Lower leg skin (tissue), 4 donors: ENCODE data around the gene KRT75. TPM values are rescaled to one million over a fixed set of nuclear protein-coding genes. Genes with fewer than 3 reads are reported as not detected.

Experiments
- DNase-seq, 2 donors: peaks; one replicate each; pipeline ENCODE4 v3.0.0-alpha.2; 2019; ENCODE audit warnings: low spot score in 2 of 2
- H3K4me3 ChIP-seq: fragments of 200-600 bp; sonication (generic); 2 replicates; pipeline ENCODE4 v1.5.1; 2017; ENCODE audit warnings: mild to moderate bottlenecking, low read depth; ENCODE audit not compliant: poor library complexity, severe bottlenecking
- CTCF ChIP-seq, 3 donors: fragments of 450-650 bp; IDR thresholded peaks; one replicate each; pipeline ENCODE4 v1.5.1; 2016; ENCODE audit warnings: antibody characterized with exemption in 3 of 3, mild to moderate bottlenecking in 3 of 3, moderate library complexity in 2 of 3
- POLR2A ChIP-seq, 2 donors: fragments of 450-650 bp; IDR thresholded peaks; one replicate each; pipeline ENCODE4 v1.6.1; 2016 to 2017; ENCODE audit warnings: antibody characterized with exemption in 2 of 2, mild to moderate bottlenecking in 1 of 2, moderate library complexity in 1 of 2
- WGBS, 2 donors: methylation state at CpG; one replicate each; pipeline ENCODE4 v1.1.5; 2018; 5-methylcytosine and 5-hydroxymethylcytosine counted together
- intact Hi-C: fragments of 100-400 bp; cut with DNase I; formaldehyde crosslinking; loops from one replicate; pipeline ENCODE4 v1.15.0; 2023; ENCODE audit warnings: low total_unique reads
- total RNA-seq, 4 donors: library from RNA; depleted of rRNA; stranded (reverse); fragments of >200 nt; gene quantifications; one replicate each; pipeline ENCODE4 v1.1.0, GENCODE V29; 2016

KRT75 gene
- total RNA-seq, 4 donors from 2014 or later, result 1.6 to 31.9 (median 4.9) TPM

GRCh38 chr12:52426034-52426433 lies 8.1 kb downstream of the KRT75 start:
- H3K4me3 ChIP-seq, result no peak overlapping the region
- TF ChIP-seq CTCF (IDR thresholded peaks at IDR 0.05) (no peak), POLR2A (IDR thresholded peaks at IDR 0.05) (no peak)
- no peak for DNase-seq
- intact Hi-C loops, result no loop called here
- WGBS, 2 donors, result 77 to 85% methylated on average over 2 of the region's 2 CpGs

GRCh38 chr12:52425466-52425865 lies 8.7 kb downstream of the KRT75 start:
- TF ChIP-seq CTCF (IDR thresholded peaks at IDR 0.05), result no peak
- no peak for TF ChIP-seq POLR2A (IDR thresholded peaks at IDR 0.05)
- intact Hi-C loops, result no loop called here
- DNase-seq, result no peak
- no peak overlapping the region for H3K4me3 ChIP-seq
- WGBS, 2 donors, result 84 to 94% methylated on average over 5 of the region's 5 CpGs

GRCh38 chr12:52423661-52424500 lies 10.3 kb downstream of the KRT75 start:
- intact Hi-C loops, result no loop called here
- WGBS, 2 donors, result 57% methylated on average over 11 of the region's 11 CpGs
- no peak overlapping the region for H3K4me3 ChIP-seq
- DNase-seq, result no peak
- no peak for TF ChIP-seq CTCF (IDR thresholded peaks at IDR 0.05)
- TF ChIP-seq POLR2A (IDR thresholded peaks at IDR 0.05), result no peak

- TF ChIP-seq CTCF (IDR thresholded peaks at IDR 0.05), result no peak
- no peak for TF ChIP-seq POLR2A (IDR thresholded peaks at IDR 0.05)
- H3K4me3 ChIP-seq, result no peak overlapping the region
- intact Hi-C loops, result no loop called here
- DNase-seq, result no peak
- 78 to 80% methylated on average over 6 of the region's 6 CpGs for WGBS, 2 donors
These were observed 11.1 kb downstream of the KRT75 start for GRCh38 chr12:52423035-52423434.

GRCh38 chr12:52419656-52420055 lies 14.5 kb downstream of the KRT75 start:
- intact Hi-C loops, result no loop called here
- no peak for DNase-seq
- H3K4me3 ChIP-seq, result no peak overlapping the region
- TF ChIP-seq POLR2A (IDR thresholded peaks at IDR 0.05) (no peak), CTCF (IDR thresholded peaks at IDR 0.05) (no peak)
- 33 to 57% methylated on average over 1 of the region's 1 CpG for WGBS, 2 donors
